Psoas muscle (tissue), 8 donors: Measurements from ENCODE around the gene RAB11FIP4. TPM values are rescaled to one million over a fixed set of nuclear protein-coding genes. Genes with fewer than 3 reads are reported as not detected.

Experiments
- ATAC-seq, 4 donors: fragments of 200-7000 bp; cut with Tn5 transposase; one replicate each; pipeline ENCODE4 v1.9.1; 2020; ENCODE audit warnings: moderate library complexity in 3 of 4, mild to moderate bottlenecking in 2 of 4
- DNase-seq, 2 donors: peaks; one replicate each; pipeline ENCODE4 v3.0.0-alpha.2; 2020
- H3K27ac ChIP-seq: fragments of 200-600 bp; one replicate; pipeline ENCODE4 v1.8.0; 2022
- H3K27me3 ChIP-seq, 3 donors: fragments of 200-600 bp in 1 of 3; one replicate each; pipeline versions ENCODE4 v1.6.1 to v1.8.0; 2013 to 2022; ENCODE audit warnings: low read length in 2 of 3, mild to moderate bottlenecking in 2 of 3, moderate library complexity in 1 of 3; ENCODE audit not compliant: insufficient read depth in 3 of 3
- H3K36me3 ChIP-seq, 2 donors: fragments of 200-600 bp in 1 of 2; one replicate each; pipeline versions ENCODE4 v1.6.1 to v1.8.0; 2013 to 2022; ENCODE audit warnings: low read depth in 1 of 2, mild to moderate bottlenecking in 1 of 2, moderate library complexity in 1 of 2; ENCODE audit not compliant: insufficient read depth in 1 of 2
- H3K4me1 ChIP-seq: fragments of 200-600 bp; one replicate; pipeline ENCODE4 v1.8.0; 2022
- H3K4me3 ChIP-seq: fragments of 200-600 bp; one replicate; pipeline ENCODE4 v1.8.0; 2022; ENCODE audit warnings: mild to moderate bottlenecking
- H3K9me3 ChIP-seq: fragments of 200-600 bp; one replicate; pipeline ENCODE4 v1.8.0; 2022
- CTCF ChIP-seq: fragments of 200-600 bp; IDR thresholded peaks from one replicate; pipeline ENCODE4 v1.8.0; 2022; ENCODE audit warnings: antibody characterized with exemption
- WGBS, 3 donors: extraction: QIAGEN DNeasy Blood & Tissue Kit; methylation state at CpG; one replicate each; pipeline versions ENCODE4 v1.1.6 to v1.1.7; 2013; 5-methylcytosine and 5-hydroxymethylcytosine counted together
- intact Hi-C, 2 donors: fragments of 100-400 bp; cut with DNase I; formaldehyde crosslinking; loops; one replicate each; pipeline versions ENCODE4 v1.11.0 to v1.14.2; 2022
- polyA plus RNA-seq, 3 donors: library from polyadenylated mRNA; stranded (reverse); fragments of 200-250 nt; gene quantifications; one replicate each; pipeline ENCODE4 v1.2.3, GENCODE V29; 2013
- total RNA-seq, 4 donors: library from RNA; stranded (reverse); fragmentation: NEBNext Ultra II Directional in 2 of 4; extraction: Animal tissue kit (Norgen Biotek cat#: 25700) in 2 of 4; gene quantifications; one replicate each; pipeline versions ENCODE4 v1.2.1 to v1.2.4, GENCODE V29; 2021 to 2023
- donor health status: healthy with polysubstance abuse.
- donor health status: DM: no; HTN: no; CAD: no; lungs with moderate emphysema.
- donor health status: Bipolar disorder and iron deficiency.
- donor health status: healthy.
- donor health status: DM: yes; HTN: yes; CAD: no.
- donor health status: DM: no; HTN: no; CAD: no.
- donor health status: DM: no; HTN: no; CAD: no.
- donor health status: DM: yes; HTN: yes; CAD: no.

The RAB11FIP4 gene
- total and polyA plus RNA-seq, 7 donors: 0.04 to 1.8 (median 0.41) TPM

- Histone ChIP-seq H3K27ac (peak overlapping the region; percentile 67), H3K4me1 (peaks cover 24% of the 10 kb centered on the region), H3K36me3 (no peaks in the 10 kb centered on the region), H3K27me3 (no peaks in the 10 kb centered on the region), H3K4me3 (no peak overlapping the region), H3K9me3 (no peaks in the 10 kb centered on the region)
- no peak for TF ChIP-seq CTCF
- ATAC-seq (no peak), DNase-seq (no peak)
- 43 to 60% (median 48%) methylated on average over 3 of the region's 3 CpGs for WGBS, 3 donors
- intact Hi-C loops: no loop called here
Measured at GRCh38 chr17:31580316-31580705, 188.8 kb downstream of the RAB11FIP4 start.

- peak; percentile 74 to 92 (median 88) for ATAC-seq
- Histone ChIP-seq H3K9me3 (no peaks in the 10 kb centered on the region), H3K36me3 (no peaks in the 10 kb centered on the region), H3K27me3 (no peaks in the 10 kb centered on the region), H3K27ac (peak overlapping the region; percentile 67), H3K4me3 (peak overlapping the region; percentile 41), H3K4me1 (peaks cover 24% of the 10 kb centered on the region)
- intact Hi-C loops: no loop called here
- DNase-seq: peak; percentile 73 to 78
- no peak for TF ChIP-seq CTCF
- WGBS, 3 donors: 11 to 12% (median 12%) methylated on average over 16 of the region's 16 CpGs
Measured at GRCh38 chr17:31580706-31581490, 189.4 kb downstream of the RAB11FIP4 start.

- no peaks in the 10 kb centered on the region for H3K9me3 ChIP-seq
- DNase-seq (peak; percentile 49 to 69), ATAC-seq (peak; percentile 19 to 56 (median 38))
- 31 to 57% (median 45%) methylated on average over 4 of the region's 4 CpGs for WGBS, 3 donors
- peak overlapping the region; percentile 41 for H3K4me3 ChIP-seq
- intact Hi-C loops: no loop called here
- peak overlapping the region; percentile 67 for H3K27ac ChIP-seq
- no peaks in the 10 kb centered on the region for H3K27me3 ChIP-seq
- H3K36me3 ChIP-seq: no peaks in the 10 kb centered on the region
- TF ChIP-seq CTCF: no peak
- H3K4me1 ChIP-seq: peaks cover 24% of the 10 kb centered on the region
Measured at GRCh38 chr17:31581491-31581890, 190.0 kb downstream of the RAB11FIP4 start.

GRCh38 chr17:31582151-31582907, 190.9 kb downstream of the RAB11FIP4 start:
- peak; percentile 15 to 52 (median 34) for ATAC-seq

More at GRCh38 chr17:31582151-31582907, 190.9 kb downstream of the RAB11FIP4 start:
- Histone ChIP-seq H3K36me3 (no peaks in the 10 kb centered on the region), H3K27ac (peak overlapping the region; percentile 67), H3K4me1 (peaks cover 24% of the 10 kb centered on the region), H3K27me3 (no peaks in the 10 kb centered on the region), H3K9me3 (no peaks in the 10 kb centered on the region), H3K4me3 (peak overlapping the region; percentile 15)
- no peak for TF ChIP-seq CTCF
- DNase-seq: peak; percentile 50 to 75
- intact Hi-C loops: no loop called here
- WGBS, 3 donors: 41 to 43% (median 43%) methylated on average over 8 of the region's 8 CpGs
